Neural progenitor cell (in vitro differentiated cells): ENCODE measurements around the gene GDNF. TPM values are rescaled to one million over a fixed set of nuclear protein-coding genes. Genes with fewer than 3 reads are reported as not detected.

Source experiments
- DNase-seq: peaks from one replicate; pipeline ENCODE4 v3.0.0-alpha.2; 2016; ENCODE audit warnings: low spot score
- H2AFZ ChIP-seq: fragments of 200-600 bp; sonication (generic); replicated peaks from 2 replicates; pipeline ENCODE4 v1.6.1; 2016; ENCODE audit warnings: antibody characterized with exemption
- H3F3A ChIP-seq: fragments of 200-600 bp; sonication (generic); 2 replicates; pipeline ENCODE4 v1.6.1; 2016; ENCODE audit warnings: antibody characterized with exemption, low read depth
- H3K27ac ChIP-seq: fragments of 200-600 bp; sonication (generic); 2 replicates; pipeline ENCODE4 v1.5.1; 2016; ENCODE audit warnings: mild to moderate bottlenecking
- H3K27me3 ChIP-seq: fragments of 200-600 bp; sonication (generic); 2 replicates; pipeline ENCODE4 v1.6.1; 2016; ENCODE audit warnings: mild to moderate bottlenecking, moderate library complexity
- H3K36me3 ChIP-seq: fragments of 200-600 bp; sonication (generic); 2 replicates; pipeline ENCODE4 v1.5.1; 2016
- H3K4me1 ChIP-seq: fragments of 200-600 bp; sonication (generic); 2 replicates; pipeline ENCODE4 v1.6.1; 2016; ENCODE audit warnings: mixed run types
- H3K4me2 ChIP-seq: fragments of 200-600 bp; sonication (generic); 2 replicates; pipeline ENCODE4 v1.6.1; 2016
- H3K4me3 ChIP-seq: fragments of 200-600 bp; sonication (generic); 2 replicates; pipeline ENCODE4 v1.5.1; 2016
- H3K79me2 ChIP-seq: fragments of 200-600 bp; sonication (generic); 2 replicates; pipeline ENCODE4 v1.6.1; 2016; ENCODE audit warnings: low read depth
- H3K9ac ChIP-seq: fragments of 200-600 bp; sonication (generic); 2 replicates; pipeline ENCODE4 v1.6.1; 2016
- H3K9me3 ChIP-seq: fragments of 200-600 bp; sonication (generic); 2 replicates; pipeline ENCODE4 v1.5.1; 2016; ENCODE audit warnings: low read depth
- H4K20me1 ChIP-seq: fragments of 200-600 bp; sonication (generic); 2 replicates; pipeline ENCODE4 v1.6.1; 2016; ENCODE audit warnings: low read depth
- H3K27ac Mint-ChIP-seq: 3 replicates; pipeline ENCODE4 v1.8.0; 2021; ENCODE audit warnings: mixed read lengths
- H3K27me3 Mint-ChIP-seq: 2 replicates; pipeline ENCODE4 v1.8.0; 2022; ENCODE audit warnings: low read depth, mild to moderate bottlenecking, inconsistent platforms, moderate library complexity, mixed read lengths; ENCODE audit not compliant: insufficient read depth
- H3K36me3 Mint-ChIP-seq: 3 replicates; pipeline ENCODE4 v1.8.0; 2021; ENCODE audit warnings: mixed read lengths
- H3K4me1 Mint-ChIP-seq: 3 replicates; pipeline ENCODE4 v1.8.0; 2021; ENCODE audit warnings: mixed read lengths
- H3K4me3 Mint-ChIP-seq: 3 replicates; pipeline ENCODE4 v1.8.0; 2021; ENCODE audit warnings: mild to moderate bottlenecking, moderate library complexity, mixed read lengths
- H3K9me3 Mint-ChIP-seq: 3 replicates; pipeline ENCODE4 v1.8.0; 2020; ENCODE audit warnings: mixed read lengths
- EZH2 ChIP-seq: fragments of 200-600 bp; sonication (generic); IDR thresholded peaks from 2 replicates; pipeline ENCODE4 v1.6.1; 2017; ENCODE audit warnings: antibody characterized with exemption, mild to moderate bottlenecking, moderate library complexity
- EZH2phosphoT487 ChIP-seq: fragments of 200-600 bp; sonication (generic); IDR thresholded peaks from 2 replicates; pipeline ENCODE4 v1.6.1; 2017; ENCODE audit warnings: antibody characterized with exemption
- total RNA-seq: library from RNA; depleted of rRNA; stranded (reverse); fragments of >200 nt; gene quantifications from 2 replicates; pipeline ENCODE4 v1.2.3, GENCODE V29; 2015; ENCODE audit warnings: low replicate concordance
- TF ChIP-seq, protein P1 (sequence below): fragments of 200-600 bp; sonication (generic); IDR thresholded peaks from 2 replicates; pipeline ENCODE4 v1.5.1; 2017; ENCODE audit warnings: antibody characterized with exemption, mild to moderate bottlenecking

GDNF gene
- total RNA-seq, 1 donor from 2014 or later, result not detected

DNA sequence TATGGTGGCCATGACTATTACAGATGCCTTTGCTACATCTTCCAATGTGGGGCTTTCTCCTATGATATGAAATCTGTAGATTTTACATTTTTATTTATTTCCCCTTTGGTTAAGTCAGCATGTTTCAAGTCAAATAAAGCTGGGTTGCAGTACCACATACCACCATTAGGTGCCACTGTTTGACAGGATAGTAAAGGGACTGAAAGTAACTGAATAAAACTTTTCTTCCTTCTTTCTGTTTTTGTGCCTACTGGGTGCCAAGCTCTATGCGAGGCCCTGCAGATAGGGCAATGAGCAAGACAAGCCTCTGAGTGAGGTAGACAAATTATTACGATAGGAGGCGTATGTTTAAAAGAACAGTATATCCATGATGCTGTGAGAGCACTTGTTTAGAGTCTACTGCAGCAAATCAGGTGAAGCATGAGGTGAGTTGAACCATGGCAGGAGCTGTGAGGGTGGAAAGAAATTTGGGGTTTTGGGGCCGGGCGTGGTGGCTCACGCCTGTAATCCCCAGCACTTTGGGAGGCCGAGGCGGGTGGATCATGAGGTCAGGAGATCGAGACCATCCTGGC is 64.8 kb downstream of the GDNF start:
- Histone ChIP-seq H3K27ac (no peak overlapping the region), H3K4me3 (no peak overlapping the region), H3K36me3 (no peaks in the 10 kb centered on the region), H3K9me3 (peaks cover 3% of the 10 kb centered on the region), H3K79me2 (no peaks in the 10 kb centered on the region), H3K27me3 (no peaks in the 10 kb centered on the region), H2AFZ (no peak overlapping the region), H3F3A (no peaks in the 10 kb centered on the region), H4K20me1 (no peaks in the 10 kb centered on the region), H3K4me2 (no peak overlapping the region), H3K4me1 (no peaks in the 10 kb centered on the region), H3K9ac (no peak overlapping the region)
- peak; percentile 24 for DNase-seq
- Mint-ChIP-seq H3K9me3 (peaks cover 9% of the 10 kb centered on the region), H3K36me3 (no peaks in the 10 kb centered on the region), H3K4me3 (no peak overlapping the region), H3K27ac (no peak overlapping the region), H3K4me1 (no peaks in the 10 kb centered on the region), H3K27me3 (no peaks in the 10 kb centered on the region)
- no peak for TF ChIP-seq EZH2
- TF ChIP-seq EZH2phosphoT487, result no peak
- TF ChIP-seq, protein P1, sequence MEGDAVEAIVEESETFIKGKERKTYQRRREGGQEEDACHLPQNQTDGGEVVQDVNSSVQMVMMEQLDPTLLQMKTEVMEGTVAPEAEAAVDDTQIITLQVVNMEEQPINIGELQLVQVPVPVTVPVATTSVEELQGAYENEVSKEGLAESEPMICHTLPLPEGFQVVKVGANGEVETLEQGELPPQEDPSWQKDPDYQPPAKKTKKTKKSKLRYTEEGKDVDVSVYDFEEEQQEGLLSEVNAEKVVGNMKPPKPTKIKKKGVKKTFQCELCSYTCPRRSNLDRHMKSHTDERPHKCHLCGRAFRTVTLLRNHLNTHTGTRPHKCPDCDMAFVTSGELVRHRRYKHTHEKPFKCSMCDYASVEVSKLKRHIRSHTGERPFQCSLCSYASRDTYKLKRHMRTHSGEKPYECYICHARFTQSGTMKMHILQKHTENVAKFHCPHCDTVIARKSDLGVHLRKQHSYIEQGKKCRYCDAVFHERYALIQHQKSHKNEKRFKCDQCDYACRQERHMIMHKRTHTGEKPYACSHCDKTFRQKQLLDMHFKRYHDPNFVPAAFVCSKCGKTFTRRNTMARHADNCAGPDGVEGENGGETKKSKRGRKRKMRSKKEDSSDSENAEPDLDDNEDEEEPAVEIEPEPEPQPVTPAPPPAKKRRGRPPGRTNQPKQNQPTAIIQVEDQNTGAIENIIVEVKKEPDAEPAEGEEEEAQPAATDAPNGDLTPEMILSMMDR, result peak; percentile 67

DNA sequence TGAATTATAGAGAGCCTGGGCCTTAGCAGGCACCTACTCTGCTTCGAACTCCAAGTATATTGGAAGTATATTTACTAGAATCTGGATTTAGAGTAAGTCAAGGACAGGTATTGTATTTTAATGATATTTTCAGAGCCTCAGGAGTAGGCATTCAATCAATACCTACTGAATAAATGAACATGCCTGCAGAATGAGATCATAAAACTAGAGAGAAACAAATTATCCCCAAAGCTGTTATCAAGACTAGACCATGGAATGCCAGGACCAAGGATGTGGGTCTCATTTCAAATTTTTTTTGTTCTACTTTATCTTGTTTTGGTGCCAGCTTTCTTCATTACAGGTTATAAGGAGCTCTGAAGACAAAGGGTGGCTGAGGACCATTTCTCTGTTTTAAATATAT is 66.0 kb downstream of the GDNF start:
- DNase-seq, result no peak
- H3K27ac Mint-ChIP-seq, result no peak overlapping the region
- H3K27ac ChIP-seq, result no peak overlapping the region
- H3K4me1 ChIP-seq, result no peaks in the 10 kb centered on the region
- TF ChIP-seq EZH2, result no peak
- no peak for TF ChIP-seq EZH2phosphoT487
- TF ChIP-seq, protein P1, result no peak
- H4K20me1 ChIP-seq, result no peaks in the 10 kb centered on the region
- no peaks in the 10 kb centered on the region for H3K27me3 Mint-ChIP-seq
- H3K4me2 ChIP-seq, result no peak overlapping the region
- no peaks in the 10 kb centered on the region for H3K27me3 ChIP-seq
- no peak overlapping the region for H3K4me3 Mint-ChIP-seq
- no peaks in the 10 kb centered on the region for H3K36me3 ChIP-seq
- no peaks in the 10 kb centered on the region for H3F3A ChIP-seq
- H3K9me3 ChIP-seq, result peaks cover 3% of the 10 kb centered on the region
- no peak overlapping the region for H3K9ac ChIP-seq
- H3K4me1 Mint-ChIP-seq, result peaks cover 6% of the 10 kb centered on the region
- peaks cover 9% of the 10 kb centered on the region for H3K9me3 Mint-ChIP-seq
- no peaks in the 10 kb centered on the region for H3K79me2 ChIP-seq
- no peak overlapping the region for H3K4me3 ChIP-seq
- no peak overlapping the region for H2AFZ ChIP-seq
- no peaks in the 10 kb centered on the region for H3K36me3 Mint-ChIP-seq

DNA sequence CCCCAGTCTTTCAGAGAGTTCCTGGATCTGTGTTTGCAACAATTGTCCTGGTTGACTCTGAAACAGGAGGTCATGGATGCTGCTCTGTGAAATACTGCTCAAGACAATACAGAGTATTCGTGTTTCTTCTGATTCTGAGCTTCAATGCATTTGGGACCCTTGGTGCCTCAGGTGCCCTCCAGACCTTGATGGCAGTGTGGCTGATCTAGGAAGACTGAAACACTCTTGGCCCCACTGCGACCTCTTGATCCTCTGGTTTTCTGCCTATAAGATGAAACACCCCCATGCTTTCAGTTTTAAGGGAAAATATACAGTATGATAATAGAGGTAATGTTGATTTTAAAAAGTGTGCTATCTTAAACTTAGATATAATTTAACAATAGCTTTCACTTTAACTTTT is 67.6 kb downstream of the GDNF start:
- Histone ChIP-seq H4K20me1 (no peaks in the 10 kb centered on the region), H3K4me1 (no peaks in the 10 kb centered on the region), H3K27ac (no peak overlapping the region), H2AFZ (no peak overlapping the region), H3K27me3 (no peaks in the 10 kb centered on the region), H3F3A (no peaks in the 10 kb centered on the region), H3K4me2 (no peak overlapping the region), H3K9ac (no peak overlapping the region), H3K9me3 (peaks cover 3% of the 10 kb centered on the region), H3K36me3 (no peaks in the 10 kb centered on the region), H3K4me3 (no peak overlapping the region), H3K79me2 (no peaks in the 10 kb centered on the region)
- no peak overlapping the region for H3K27ac Mint-ChIP-seq
- no peaks in the 10 kb centered on the region for H3K27me3 Mint-ChIP-seq
- no peak overlapping the region for H3K4me3 Mint-ChIP-seq
- no peaks in the 10 kb centered on the region for H3K36me3 Mint-ChIP-seq
- H3K4me1 Mint-ChIP-seq, result peaks cover 6% of the 10 kb centered on the region
- peaks cover 9% of the 10 kb centered on the region for H3K9me3 Mint-ChIP-seq
- no peak for DNase-seq
- TF ChIP-seq, protein P1, result no peak
- TF ChIP-seq EZH2 (no peak), EZH2phosphoT487 (no peak)
